IMR-90 (cell line): ENCODE measurements around the gene NPEPL1. TPM values are rescaled to one million over a fixed set of nuclear protein-coding genes. Genes with fewer than 3 reads are reported as not detected.

ENCODE experiments used
- ATAC-seq: fragments of 200-7000 bp; cut with Tn5 transposase; 2 replicates; pipeline ENCODE4 v1.9.1; 2020; ENCODE audit warnings: low read depth, mild to moderate bottlenecking, moderate library complexity
- BruUV-seq: library from RNA; stranded (reverse); fragments of 400-500 nt; replicated peaks from 2 replicates; lab custom pipeline; 2021; lab: Mats Ljungman, UMichigan
- CTCF ChIA-PET: fragments of 300-600 bp; formaldehyde crosslinking; extraction: SDS; loops from one replicate; lab custom pipeline; 2021; ENCODE audit warnings: antibody characterized with exemption; lab: Yijun Ruan, JAX
- POLR2A ChIA-PET: fragments of 300-600 bp; sonication (Branson Sonifier 250); formaldehyde crosslinking; loops from one replicate; lab custom pipeline; 2022; ENCODE audit warnings: antibody characterized with exemption; ENCODE audit not compliant: unreplicated experiment; lab: Charles Lee
- DNase-seq: peaks from one replicate; pipeline ENCODE4 v3.0.0; 2013
- H2AFZ ChIP-seq: replicated peaks from 2 replicates; pipeline ENCODE3; 2013; ENCODE audit warnings: low read length, mild to moderate bottlenecking; ENCODE audit not compliant: poor library complexity
- H2AK5ac ChIP-seq: 2 replicates; pipeline ENCODE4 v1.6.1; 2013; ENCODE audit warnings: low read depth, low read length, inconsistent platforms
- H2AK9ac ChIP-seq: replicated peaks from 2 replicates; pipeline ENCODE3; 2013; ENCODE audit warnings: mild to moderate bottlenecking, low read depth, low read length, moderate library complexity; ENCODE audit not compliant: poor library complexity
- H2BK120ac ChIP-seq: 2 replicates; pipeline ENCODE4 v1.6.1; 2013; ENCODE audit warnings: low read depth, low read length, inconsistent platforms
- H2BK15ac ChIP-seq: 3 replicates; pipeline ENCODE4 v1.6.1; 2013; ENCODE audit warnings: low read depth, low read length, inconsistent platforms
- H2BK20ac ChIP-seq: 2 replicates; pipeline ENCODE4 v1.6.1; 2013; ENCODE audit warnings: low read depth, mild to moderate bottlenecking, inconsistent platforms, low read length, moderate library complexity
- H2BK5ac ChIP-seq: 2 replicates; pipeline ENCODE4 v1.6.1; 2013; ENCODE audit warnings: mild to moderate bottlenecking, low read depth, low read length, inconsistent platforms; ENCODE audit not compliant: poor library complexity, severe bottlenecking
- H3K14ac ChIP-seq: replicated peaks from 2 replicates; pipeline ENCODE4 v1.6.1; 2013; ENCODE audit warnings: low read depth, low read length, inconsistent platforms
- H3K18ac ChIP-seq: 2 replicates; pipeline ENCODE4 v1.6.1; 2013; ENCODE audit warnings: low read depth, low read length, control low read depth
- H3K23ac ChIP-seq: 2 replicates; pipeline ENCODE4 v1.6.1; 2013; ENCODE audit warnings: low read depth, low read length, inconsistent platforms
- H3K27ac ChIP-seq: 2 replicates; pipeline ENCODE4 v1.5.1; 2013; ENCODE audit warnings: mild to moderate bottlenecking, control low read depth, low read length; ENCODE audit not compliant: insufficient read depth
- H3K27me3 ChIP-seq: 2 replicates; pipeline ENCODE4 v1.6.1; 2013; ENCODE audit warnings: low read length; ENCODE audit not compliant: control insufficient read depth, insufficient read depth
- H3K36me3 ChIP-seq: 2 replicates; pipeline ENCODE4 v1.6.1; 2013; ENCODE audit warnings: low read length, mixed read lengths; ENCODE audit not compliant: control insufficient read depth, insufficient read depth
- H3K4ac ChIP-seq: 2 replicates; pipeline ENCODE4 v1.6.1; 2013; ENCODE audit warnings: low read depth, low read length, inconsistent platforms
- H3K4me1 ChIP-seq: 2 replicates; pipeline ENCODE4 v1.6.1; 2013; ENCODE audit warnings: low read length, mixed read lengths; ENCODE audit not compliant: control insufficient read depth, insufficient read depth
- H3K4me2 ChIP-seq: 2 replicates; pipeline ENCODE4 v1.6.1; 2013; ENCODE audit warnings: low read depth, mild to moderate bottlenecking, control low read depth, low read length, moderate library complexity
- H3K4me3 ChIP-seq: 2 replicates; pipeline ENCODE4 v1.5.1; 2013; ENCODE audit warnings: low read depth, mild to moderate bottlenecking, control low read depth, low read length, moderate library complexity; ENCODE audit not compliant: insufficient read depth
- H3K56ac ChIP-seq: 2 replicates; pipeline ENCODE4 v1.6.1; 2013; ENCODE audit warnings: low read length, inconsistent platforms; ENCODE audit not compliant: insufficient read depth; ENCODE audit errors: extremely low read depth
- H3K79me1 ChIP-seq, 2 experiments: 2 replicates each; pipeline ENCODE4 v1.6.1; 2013; ENCODE audit warnings: low read length in 2 of 2, inconsistent platforms in 1 of 2, low read depth in 1 of 2
- H3K9ac ChIP-seq: 2 replicates; pipeline ENCODE4 v1.6.1; 2013; ENCODE audit warnings: low read depth, low read length, control low read depth
- H3K9me1 ChIP-seq: 2 replicates; pipeline ENCODE4 v1.6.1; 2013; ENCODE audit warnings: low read length, inconsistent platforms; ENCODE audit not compliant: insufficient read depth
- H3K9me3 ChIP-seq: 2 replicates; pipeline ENCODE4 v1.6.1; 2013; ENCODE audit warnings: low read length; ENCODE audit not compliant: control insufficient read depth, insufficient read depth
- H4K20me1 ChIP-seq: 2 replicates; pipeline ENCODE4 v1.6.1; 2013; ENCODE audit warnings: low read length, inconsistent platforms; ENCODE audit not compliant: insufficient read depth
- H4K5ac ChIP-seq: 2 replicates; pipeline ENCODE4 v1.6.1; 2013; ENCODE audit warnings: mild to moderate bottlenecking, low read depth, low read length, control low read depth
- H4K8ac ChIP-seq, 2 experiments: 2 replicates each; pipeline ENCODE4 v1.6.1; 2013; ENCODE audit warnings: low read depth in 2 of 2, low read length in 2 of 2, control low read depth in 1 of 2, inconsistent platforms in 1 of 2
- H4K91ac ChIP-seq: 2 replicates; pipeline ENCODE4 v1.6.1; 2013; ENCODE audit warnings: low read depth, low read length, inconsistent platforms; ENCODE audit not compliant: insufficient read depth
- CHD1 ChIP-seq: IDR thresholded peaks from 2 replicates; pipeline ENCODE4 v1.6.1; 2012; ENCODE audit warnings: low read depth, low read length, improper control_type of control experiment
- CTCF ChIP-seq: conservative IDR thresholded peaks from 2 replicates; pipeline ENCODE4 v1.5.1; 2012; ENCODE audit warnings: mild to moderate bottlenecking, low read depth, low read length, improper control_type of control experiment
- ELK1 ChIP-seq: fragments of 150-350 bp; IDR thresholded peaks from 2 replicates; pipeline ENCODE4 v1.6.1; 2016; ENCODE audit warnings: low read depth, mild to moderate bottlenecking, low read length, moderate library complexity, borderline replicate concordance
- MAFK ChIP-seq: IDR thresholded peaks from 2 replicates; pipeline ENCODE4 v1.6.1; 2012; ENCODE audit warnings: low read depth, low read length, improper control_type of control experiment
- MAZ ChIP-seq: IDR thresholded peaks from 2 replicates; pipeline ENCODE4 v1.6.1; 2012; ENCODE audit warnings: low read depth, mild to moderate bottlenecking, low read length, improper control_type of control experiment, moderate library complexity, borderline replicate concordance
- NFE2L2 ChIP-seq: fragments of 150-350 bp; IDR thresholded peaks from 2 replicates; pipeline ENCODE4 v1.6.1; 2016; ENCODE audit warnings: low read depth, mild to moderate bottlenecking, low read length
- POLR2A ChIP-seq: IDR thresholded peaks from 2 replicates; pipeline ENCODE4 v1.6.1; 2012; ENCODE audit warnings: mild to moderate bottlenecking, low read depth, low read length
- RCOR1 ChIP-seq: IDR thresholded peaks from 2 replicates; pipeline ENCODE4 v1.6.1; 2012; ENCODE audit warnings: mild to moderate bottlenecking, low read length, improper control_type of control experiment; ENCODE audit not compliant: insufficient replicate concordance
- RFX5 ChIP-seq: IDR thresholded peaks from 2 replicates; pipeline ENCODE4 v1.8.0; 2012; ENCODE audit warnings: low read depth, mild to moderate bottlenecking, low read length, moderate library complexity
- WGBS, 2 experiments: methylation state at CpG; one replicate each; pipeline versions ENCODE4 v1.1.5 to v1.1.7; 2013; ENCODE audit warnings: missing lambda C conversion rate in 2 of 2; ENCODE audit not compliant: insufficient read length in 1 of 2; ENCODE audit errors: extremely low coverage in 2 of 2; 5-methylcytosine and 5-hydroxymethylcytosine counted together
- dilution Hi-C: fragments of 300-500 bp; cut with HindIII; formaldehyde crosslinking; loops from one replicate; pipeline ENCODE4 v1.14.3; 2018; ENCODE audit warnings: low sequenced_read_pairs; ENCODE audit not compliant: unreplicated experiment
- in situ Hi-C: fragments of 300-500 bp; cut with MboI; formaldehyde crosslinking; loops from 3 replicates; pipeline ENCODE4 v1.14.3; 2019; ENCODE audit warnings: low sequenced_read_pairs, inconsistent platforms, mixed read lengths
- intact Hi-C: fragments of 100-400 bp; cut with micrococcal nuclease; formaldehyde crosslinking; loops from 2 replicates; pipeline ENCODE4 v1.10.0; 2022
- polyA plus RNA-seq, 3 experiments: library from polyadenylated mRNA; depleted of rRNA; stranded (reverse); fragments of >200 nt; gene quantifications; 2 replicates each; pipeline ENCODE4 v1.2.3, GENCODE V29; 2012; ENCODE audit warnings: low replicate concordance in 1 of 3
- total RNA-seq: library from RNA; depleted of rRNA; stranded (reverse); fragments of >200 nt; gene quantifications from 2 replicates; pipeline ENCODE4 v1.2.3, GENCODE V29; 2012

The NPEPL1 gene
- total and polyA plus RNA-seq, 2 of the 4 experiments (the other 2 are of a cell fraction) = 6.3 to 10.4 TPM

- H4K5ac ChIP-seq = no peak overlapping the region
- no peak overlapping the region for H3K27ac ChIP-seq
- no peaks in the 10 kb centered on the region for H3K9me1 ChIP-seq
- H3K4me1 ChIP-seq = no peaks in the 10 kb centered on the region
- no peak overlapping the region for H4K91ac ChIP-seq
- no peak overlapping the region for H3K4me2 ChIP-seq
- no peak overlapping the region for H3K14ac ChIP-seq
- no peak overlapping the region for H3K9ac ChIP-seq
- no peaks in the 10 kb centered on the region for H4K20me1 ChIP-seq
- ChIA-PET CTCF (no interaction called here), POLR2A (no interaction called here)
- no peak overlapping the region for H3K56ac ChIP-seq
- no peak overlapping the region for H3K4me3 ChIP-seq
- BruUV-seq = no TSS peak
- H2BK120ac ChIP-seq = no peak overlapping the region
- TF ChIP-seq MAFK = no peak
- TF ChIP-seq POLR2A = no peak
- TF ChIP-seq CHD1 = no peak
- no peak for TF ChIP-seq MAZ
- no peak for TF ChIP-seq CTCF
- no peak for TF ChIP-seq RFX5
- TF ChIP-seq NFE2L2 = no peak
- TF ChIP-seq ELK1 = no peak
- no peak for TF ChIP-seq RCOR1
- no peak overlapping the region for H3K4ac ChIP-seq
- 91% methylated on average over 8 of the region's 18 CpGs; no CpG with 5 or more reads in 1 of the 2 experiments for WGBS, 2 experiments
- H4K8ac ChIP-seq = no peak overlapping the region
- H3K27me3 ChIP-seq = peaks cover 12% of the 10 kb centered on the region
- H3K23ac ChIP-seq = no peak overlapping the region
- DNase-seq (no peak), ATAC-seq (no peak)
- H3K79me1 ChIP-seq = no peaks in the 10 kb centered on the region
- dilution Hi-C loops = no loop called here
- no peak overlapping the region for H2AK9ac ChIP-seq
- no peaks in the 10 kb centered on the region for H3K36me3 ChIP-seq
- H3K9me3 ChIP-seq = no peaks in the 10 kb centered on the region
- no peak overlapping the region for H3K18ac ChIP-seq
- in situ Hi-C loops = no loop called here
- intact Hi-C loops = no loop called here
- no peak overlapping the region for H2BK5ac ChIP-seq
- H2BK20ac ChIP-seq = no peak overlapping the region
- H2AK5ac ChIP-seq = no peak overlapping the region
- no peak overlapping the region for H2BK15ac ChIP-seq
- no peak overlapping the region for H2AFZ ChIP-seq
Measured at GRCh38 chr20:58715801-58716475, 23.3 kb downstream of the NPEPL1 start.
